Small intestine (tissue), 4 donors: ENCODE data around the gene PRICKLE3. TPM values are rescaled to one million over a fixed set of nuclear protein-coding genes. Genes with fewer than 3 reads are reported as not detected.

Experiments
- polyA plus RNA-seq, 4 donors: library from polyadenylated mRNA; stranded (reverse) in 3 of 4; unstranded in 1 of 4; fragments of 200-250 nt in 3 of 4; fragments of 120-200 nt in 1 of 4; gene quantifications; one replicate each; pipeline versions ENCODE4 v1.2.1 to v1.2.3, GENCODE V29; 2013
- donor health status: healthy with polysubstance abuse.
- donor health status: Bipolar disorder and iron deficiency.
- donor health status: healthy.

Gene PRICKLE3
- polyA plus RNA-seq, 4 donors = 3.6 to 6.8 (median 5.5) TPM

Other genes starting within 250 kb of the PRICKLE3 start
- gene OTUD5, start 228.8 kb downstream of the PRICKLE3 start, polyA plus RNA-seq = 10 to 100 TPM; 28.3 to 57.5 (median 42.3) TPM
- 1 to 10 TPM in 2 of 4 donors, under 1 TPM in 2; 0.27 to 1.7 (median 0.78) TPM for gene KCND1, start 214.5 kb downstream of the PRICKLE3 start, polyA plus RNA-seq
- gene GRIPAP1, start 184.1 kb downstream of the PRICKLE3 start, polyA plus RNA-seq = 10 to 100 TPM; 18.1 to 43.1 (median 26.5) TPM
- gene TFE3, start 143.0 kb downstream of the PRICKLE3 start, polyA plus RNA-seq = 10 to 100 TPM; 23.3 to 27.4 (median 23.6) TPM
- 10 to 100 TPM in 3 of 4 donors, 1 to 10 TPM in 1; 5.7 to 26.8 (median 14.4) TPM for gene CCDC120, start 127.4 kb downstream of the PRICKLE3 start, polyA plus RNA-seq
- gene PRAF2, start 112.4 kb downstream of the PRICKLE3 start, polyA plus RNA-seq = 10 to 100 TPM in 1 of 4 donors, 1 to 10 TPM in 3; 1.3 to 12.8 (median 5.6) TPM
- gene WDR45, start 106.5 kb downstream of the PRICKLE3 start, polyA plus RNA-seq = 100 to 1,000 TPM in 1 of 4 donors, 10 to 100 TPM in 3; 47.3 to 122 (median 73.1) TPM
- 10 to 100 TPM; 17.6 to 22.2 (median 19.6) TPM for gene GPKOW, start 62.6 kb downstream of the PRICKLE3 start, polyA plus RNA-seq
- gene MAGIX, start 23.6 kb downstream of the PRICKLE3 start, polyA plus RNA-seq = 1 to 10 TPM; 3.1 to 10.0 (median 6.4) TPM
- 100 to 1,000 TPM in 2 of 4 donors, 10 to 100 TPM in 2; 47.6 to 189 (median 112) TPM for gene PLP2, start 14.5 kb downstream of the PRICKLE3 start, polyA plus RNA-seq
- 10 to 100 TPM in 1 of 4 donors, 1 to 10 TPM in 3; 2.2 to 33.5 (median 7.0) TPM for gene SYP, start 13.8 kb upstream of the PRICKLE3 start, polyA plus RNA-seq
- 1 to 10 TPM in 1 of 4 donors, under 1 TPM in 3; 0.22 to 1.7 (median 0.31) TPM for gene CACNA1F, start 47.0 kb upstream of the PRICKLE3 start, polyA plus RNA-seq
- gene CCDC22, start 49.1 kb upstream of the PRICKLE3 start, polyA plus RNA-seq = 10 to 100 TPM; 11.1 to 18.8 (median 12.4) TPM
- gene FOXP3, start 78.3 kb upstream of the PRICKLE3 start, polyA plus RNA-seq = under 1 TPM in 2 of 4 donors, not detected in 2; 0.31 to 0.47 TPM
- gene PPP1R3F, start 83.4 kb upstream of the PRICKLE3 start, polyA plus RNA-seq = 1 to 10 TPM in 3 of 4 donors, under 1 TPM in 1; 0.67 to 3.4 (median 2.3) TPM
- gene GAGE10, start 117.3 kb upstream of the PRICKLE3 start, polyA plus RNA-seq = not detected
- gene GAGE12J, start 135.7 kb upstream of the PRICKLE3 start, polyA plus RNA-seq = not detected
- gene GAGE13, start 145.2 kb upstream of the PRICKLE3 start, polyA plus RNA-seq = not detected